ENCODE measurements around the gene TBCC.
"Not testable (repeated sequence)": the region's sequence is repeated elsewhere in the genome, so short reads cannot be mapped to it uniquely, and the experiment has no call there.

TBCC gene, protein sequence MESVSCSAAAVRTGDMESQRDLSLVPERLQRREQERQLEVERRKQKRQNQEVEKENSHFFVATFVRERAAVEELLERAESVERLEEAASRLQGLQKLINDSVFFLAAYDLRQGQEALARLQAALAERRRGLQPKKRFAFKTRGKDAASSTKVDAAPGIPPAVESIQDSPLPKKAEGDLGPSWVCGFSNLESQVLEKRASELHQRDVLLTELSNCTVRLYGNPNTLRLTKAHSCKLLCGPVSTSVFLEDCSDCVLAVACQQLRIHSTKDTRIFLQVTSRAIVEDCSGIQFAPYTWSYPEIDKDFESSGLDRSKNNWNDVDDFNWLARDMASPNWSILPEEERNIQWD

GRCh38 chr6:42745640-42746462 lies at the start of gene TBCC:
Gene TBCC, minus strand, starts transcription at chr6:42746103. Its CDS starts 30 bp downstream, at chr6:42746073.
- peak; percentile 99 for DNase-seq (ENCODE audit: low spot score)

DNA sequence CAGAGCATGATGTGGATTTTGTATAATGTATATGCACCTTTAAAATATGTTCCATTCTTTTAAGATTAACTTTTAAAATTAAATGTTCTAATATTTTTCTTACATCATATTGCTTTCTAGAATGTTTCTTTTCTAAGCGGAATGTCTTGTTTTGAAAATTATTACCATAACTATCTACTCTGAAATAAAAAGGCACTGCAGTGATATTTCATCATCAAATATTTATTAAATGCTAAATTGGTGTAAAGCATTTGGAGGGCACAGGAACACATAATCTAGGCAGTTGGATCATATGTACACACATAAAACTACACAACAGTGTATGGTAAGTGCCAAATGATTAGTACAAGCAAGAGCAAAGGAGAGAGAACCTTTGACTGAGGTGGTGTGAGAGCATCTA lies 49.7 kb upstream of the TBCC start:
- no peak for DNase-seq (ENCODE audit: low spot score)

- no peak for DNase-seq (ENCODE audit: low spot score)
Observed at GRCh38 chr6:42791706-42792320, 45.9 kb upstream of the TBCC start.

- peak; percentile 34 for DNase-seq (ENCODE audit: low spot score)
Observed at GRCh38 chr6:42790549-42791181, 44.8 kb upstream of the TBCC start.

GRCh38 chr6:42788671-42789070 lies 42.8 kb upstream of the TBCC start:
- no peak for DNase-seq (ENCODE audit: low spot score)

DNA sequence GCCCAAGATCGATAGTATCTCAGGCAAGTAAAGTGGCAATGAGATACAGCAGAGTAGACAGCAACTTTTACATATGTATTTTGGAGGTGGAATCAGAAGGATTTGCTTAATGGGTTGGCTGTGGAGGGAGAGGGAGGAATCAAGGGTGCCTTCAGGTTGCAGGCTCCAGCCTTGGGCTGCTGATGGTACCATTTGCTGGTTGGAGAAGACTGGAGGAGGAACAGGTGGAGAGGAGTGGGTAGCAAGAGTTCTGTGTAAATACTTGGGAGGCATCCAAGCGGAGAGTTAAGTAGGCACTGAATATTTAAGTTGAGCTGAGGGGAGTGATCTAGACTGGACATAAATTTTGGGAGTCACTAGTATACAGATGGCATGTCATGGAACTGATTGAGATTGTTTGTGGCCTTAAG lies 41.2 kb upstream of the TBCC start:
- DNase-seq (ENCODE audit: low spot score): no peak

DNA sequence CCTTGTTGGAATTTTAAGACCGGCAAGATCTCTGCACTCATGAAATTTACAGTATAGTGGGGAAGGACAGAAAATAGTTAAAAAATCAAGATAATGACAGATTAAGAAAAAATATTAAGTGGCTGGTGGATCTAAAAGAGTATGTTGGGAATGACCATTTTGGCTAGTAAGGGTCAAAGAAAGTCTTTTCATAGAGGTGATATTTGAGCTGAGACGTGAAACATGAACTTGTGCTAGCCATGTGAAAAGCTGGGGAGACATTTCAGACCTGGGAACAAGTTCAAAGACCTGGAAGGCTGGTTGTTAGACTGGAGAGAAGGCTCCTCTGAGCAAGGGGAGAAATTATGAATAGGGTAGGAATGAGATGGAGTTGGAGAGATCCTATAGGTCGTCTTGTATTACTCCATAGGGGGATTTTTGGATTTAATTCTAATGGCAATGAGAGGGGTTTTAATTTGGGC lies 40.7 kb upstream of the TBCC start:
- DNase-seq (ENCODE audit: low spot score): no peak

GRCh38 chr6:42784717-42785498 lies 39.0 kb upstream of the TBCC start:
- no peak for DNase-seq (ENCODE audit: low spot score)

DNA sequence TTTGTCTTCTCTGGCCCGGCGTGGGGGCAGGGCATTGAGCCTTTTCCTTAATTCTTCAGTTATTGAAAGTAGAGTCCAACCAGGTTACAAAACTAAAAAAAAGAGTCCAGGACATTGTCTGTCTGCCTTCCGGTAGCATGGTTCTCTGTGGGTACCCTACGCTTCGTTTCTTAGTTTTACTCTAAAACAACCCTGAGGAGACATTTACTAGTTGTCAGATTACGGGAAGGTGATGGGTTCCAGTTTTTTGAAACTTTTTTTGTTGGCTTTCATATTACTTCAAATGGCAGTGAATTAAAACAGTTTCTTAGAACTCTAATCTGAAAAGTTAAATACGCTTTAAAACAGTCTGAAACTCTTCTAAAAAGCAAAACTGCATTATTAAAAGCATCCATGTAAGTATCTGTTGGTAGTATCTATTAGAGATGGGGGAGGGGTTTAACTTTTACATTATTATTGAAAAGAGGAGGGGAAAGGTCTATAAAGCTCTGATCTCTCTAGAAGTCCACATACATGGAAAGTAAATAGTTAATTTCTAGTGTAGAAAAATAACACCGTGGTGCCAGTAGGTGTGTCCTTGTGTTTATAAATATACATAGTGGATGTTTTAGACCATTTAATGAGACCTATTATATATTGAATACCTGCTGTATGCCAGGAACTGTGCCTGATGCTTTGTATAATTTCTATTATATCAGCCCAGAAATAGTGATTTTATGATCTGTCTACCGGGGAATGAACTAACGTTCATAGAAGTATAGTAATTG lies 38.2 kb upstream of the TBCC start:
- DNase-seq (ENCODE audit: low spot score): no peak

GRCh38 chr6:42783177-42783875 lies 37.4 kb upstream of the TBCC start:
- peak; percentile 75 for DNase-seq (ENCODE audit: low spot score)

GRCh38 chr6:42782689-42783176 lies 36.8 kb upstream of the TBCC start:
- peak; percentile 79 for DNase-seq (ENCODE audit: low spot score)

DNA sequence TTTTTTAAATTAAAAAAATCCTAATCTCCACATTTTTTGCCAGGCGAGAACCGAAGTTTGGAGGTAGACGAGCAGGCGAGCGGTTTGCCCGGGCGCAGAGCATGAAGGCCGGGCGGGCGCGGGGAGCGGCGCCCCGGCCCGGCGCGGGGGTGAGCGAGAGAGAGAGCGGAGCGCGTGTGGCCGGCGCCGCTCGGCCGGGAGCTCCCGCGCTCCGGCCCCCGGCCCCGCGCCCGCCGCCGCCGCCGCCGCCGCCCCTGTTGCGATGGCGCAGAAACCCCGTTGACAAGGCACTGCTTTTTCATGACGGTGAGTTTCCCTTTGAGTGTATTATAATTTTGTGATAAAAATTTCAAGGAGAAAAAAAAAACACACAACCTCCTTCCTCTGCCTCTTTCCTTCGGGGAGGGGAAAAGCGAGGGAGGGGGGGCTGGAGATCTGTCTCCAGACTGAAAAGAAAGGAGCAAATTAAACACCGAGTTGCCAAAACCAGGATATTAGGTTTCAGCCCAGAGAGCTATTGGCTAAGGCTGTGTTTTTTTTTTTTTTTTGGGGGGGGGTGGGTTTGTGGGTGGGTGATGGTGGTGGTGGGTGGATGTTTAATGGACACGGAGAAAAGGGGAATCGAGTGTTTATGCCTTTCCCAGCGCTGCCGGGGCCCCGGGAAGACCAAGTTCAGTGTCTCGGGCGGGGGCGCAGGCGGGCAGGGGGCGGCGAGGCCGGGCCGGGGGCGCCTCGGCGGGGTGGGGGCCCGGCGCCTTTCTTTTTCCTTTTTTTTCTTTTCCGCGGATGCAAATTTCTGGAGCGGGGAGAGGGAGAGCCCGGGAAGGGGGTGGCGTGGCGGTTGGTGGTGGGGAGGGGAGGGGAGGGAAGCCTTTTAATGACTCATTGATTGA lies 36.1 kb upstream of the TBCC start, which contains the start of gene BICRAL:
Gene BICRAL (plus strand): TSS at position 257 of the 893 bp plus-strand sequence. CDS start 39,971 bp downstream, outside the sequence.
- peak; percentile 78 for DNase-seq (ENCODE audit: low spot score)

GRCh38 chr6:42781546-42781795 lies 35.6 kb upstream of the TBCC start:
- no peak for DNase-seq (ENCODE audit: low spot score)

DNA sequence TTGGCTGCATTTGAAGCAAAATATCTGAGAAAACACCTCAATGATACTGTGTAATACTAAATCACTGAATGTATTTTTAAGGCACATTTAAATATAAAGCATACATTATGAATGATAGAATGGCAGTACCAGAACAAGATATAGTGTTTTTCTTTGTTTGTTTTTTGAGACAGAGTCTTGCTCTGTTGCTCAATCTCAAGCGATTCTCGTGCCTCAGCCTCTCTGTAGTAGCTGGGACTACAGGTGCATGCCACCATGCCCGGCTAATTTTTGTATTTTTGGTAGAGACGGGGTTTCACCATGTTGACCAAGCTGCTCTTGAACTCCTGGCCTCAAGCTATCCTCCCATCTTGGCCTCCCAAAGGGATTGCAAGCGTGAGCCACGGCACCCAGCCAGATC lies 33.6 kb upstream of the TBCC start:
- no peak for DNase-seq (ENCODE audit: low spot score)

GRCh38 chr6:42778122-42778521 lies 32.2 kb upstream of the TBCC start:
- no peak for DNase-seq (ENCODE audit: low spot score)

- DNase-seq (ENCODE audit: low spot score): no peak
Observed at GRCh38 chr6:42777126-42777822, 31.4 kb upstream of the TBCC start.

GRCh38 chr6:42774821-42775487 lies 29.1 kb upstream of the TBCC start:
- not testable (repeated sequence) for DNase-seq (ENCODE audit: low spot score)

DNA sequence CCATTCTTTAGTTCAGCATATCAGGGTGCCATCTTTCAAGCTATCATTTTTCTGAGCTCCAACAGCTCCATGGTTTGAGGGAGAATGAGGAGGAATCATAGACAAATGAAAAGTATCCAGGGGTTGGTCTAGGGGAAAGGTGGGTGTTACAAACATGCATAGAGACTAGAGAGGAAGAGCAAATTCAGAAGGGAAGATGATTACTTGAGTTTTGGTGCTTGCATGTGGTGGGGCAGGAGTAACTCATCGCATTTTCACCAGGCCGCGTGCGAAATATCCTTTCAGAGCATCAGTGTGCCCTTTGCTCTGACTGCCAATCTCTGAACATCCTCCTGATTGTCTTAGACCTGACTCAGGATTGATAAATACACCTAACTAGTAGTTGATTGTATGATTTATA lies 28.3 kb upstream of the TBCC start:
- no peak for DNase-seq (ENCODE audit: low spot score)

Data from iPS-NIHi11 (cell line).